Keratinocyte (primary cell): ENCODE results near the gene SCD5. TPM values are rescaled to one million over a fixed set of nuclear protein-coding genes. Genes with fewer than 3 reads are reported as not detected.

Source experiments
- DNase-seq: peaks from one replicate; pipeline ENCODE4 v3.0.0-alpha.2; 2011; ENCODE audit warnings: low read depth, missing footprints, low spot score
- FAIRE-seq: peaks from 2 replicates; lab custom pipeline; 2011; peaks lifted over from hg19 to GRCh38; lab: Jason Lieb, UNC
- H2AFZ ChIP-seq: 2 replicates; pipeline ENCODE4 v1.6.0; 2012; ENCODE audit warnings: low read length, control low read depth, inconsistent platforms; ENCODE audit not compliant: control insufficient read depth
- H3K27ac ChIP-seq: 2 replicates; pipeline ENCODE4 v1.5.1; 2011; ENCODE audit warnings: low read length; ENCODE audit not compliant: control insufficient read depth, insufficient read depth
- H3K27me3 ChIP-seq: 3 replicates; pipeline ENCODE4 v1.6.0; 2011; ENCODE audit warnings: low read length; ENCODE audit not compliant: control insufficient read depth, insufficient read depth; ENCODE audit errors: extremely low read depth
- H3K36me3 ChIP-seq, 2 experiments: 2 replicates in 1 of 2; 3 replicates in 1 of 2; pipeline ENCODE4 v1.5.1; 2011; ENCODE audit warnings: low read length in 2 of 2, mild to moderate bottlenecking in 1 of 2; ENCODE audit not compliant: control insufficient read depth in 2 of 2, insufficient read depth in 2 of 2; ENCODE audit errors: extremely low read depth in 1 of 2
- H3K4me1 ChIP-seq: 3 replicates; pipeline ENCODE4 v1.5.1; 2011; ENCODE audit warnings: low read length; ENCODE audit not compliant: control insufficient read depth, insufficient read depth; ENCODE audit errors: extremely low read depth
- H3K4me2 ChIP-seq: 3 replicates; pipeline ENCODE4 v1.6.0; 2011; ENCODE audit warnings: low read depth, low read length; ENCODE audit not compliant: control insufficient read depth, insufficient read depth; ENCODE audit errors: extremely low read depth
- H3K4me3 ChIP-seq, 3 experiments: fragments of 200-600 bp in 1 of 3; sonication (generic) in 1 of 3; 2 replicates in 2 of 3; 3 replicates in 1 of 3; pipeline ENCODE4 v1.5.1; 2011 to 2016; ENCODE audit warnings: low read length in 3 of 3, mild to moderate bottlenecking in 3 of 3, control low read depth in 2 of 3, inconsistent platforms in 1 of 3, low read depth in 1 of 3, mixed read lengths in 1 of 3, mixed run types in 1 of 3, moderate library complexity in 1 of 3; ENCODE audit not compliant: control insufficient read depth in 2 of 3, insufficient read depth in 2 of 3; ENCODE audit errors: extremely low read depth in 1 of 3
- H3K79me2 ChIP-seq: 2 replicates; pipeline ENCODE4 v1.6.0; 2012; ENCODE audit warnings: low read length; ENCODE audit not compliant: control insufficient read depth, insufficient read depth
- H3K9ac ChIP-seq: 3 replicates; pipeline ENCODE4 v1.6.0; 2011; ENCODE audit warnings: low read length; ENCODE audit not compliant: control insufficient read depth, insufficient read depth; ENCODE audit errors: extremely low read depth
- H3K9me1 ChIP-seq: 3 replicates; pipeline ENCODE4 v1.6.0; 2011; ENCODE audit warnings: low read length; ENCODE audit not compliant: control insufficient read depth, insufficient read depth; ENCODE audit errors: extremely low read depth
- H3K9me3 ChIP-seq: 2 replicates; pipeline ENCODE4 v1.5.1; 2012; ENCODE audit warnings: low read depth, low read length; ENCODE audit not compliant: control insufficient read depth
- H4K20me1 ChIP-seq: 3 replicates; pipeline ENCODE4 v1.6.0; 2011; ENCODE audit warnings: low read length; ENCODE audit not compliant: control insufficient read depth, insufficient read depth; ENCODE audit errors: extremely low read depth
- EZH2 ChIP-seq: IDR thresholded peaks from one replicate; pipeline ENCODE4 v1.6.1; 2012; ENCODE audit warnings: inconsistent platforms, mild to moderate bottlenecking, low read length, moderate library complexity
- dilution Hi-C: fragments of 300-500 bp; cut with MboI; formaldehyde crosslinking; loops from one replicate; pipeline ENCODE4 v1.7.0; 2020; ENCODE audit warnings: low sequenced_read_pairs; ENCODE audit not compliant: extremely low pct_ligation_motif_present
- polyA plus RNA-seq, 5 experiments: library from polyadenylated mRNA; depleted of rRNA in 3 of 5; stranded (reverse) in 3 of 5; stranded (forward) in 1 of 5; unstranded in 1 of 5; fragments of >200 nt; gene quantifications; 1 replicate in 1 of 5; 2 replicates in 3 of 5; 3 replicates in 1 of 5; pipeline versions ENCODE4 v1.2.1 to v1.2.3, GENCODE V29; 2011 to 2012; ENCODE audit warnings: missing spikeins in 2 of 5, low read depth in 1 of 5, low replicate concordance in 1 of 5
- TF ChIP-seq, protein P1 (sequence below), 3 experiments: IDR thresholded peaks in 1 of 3; conservative IDR thresholded peaks in 1 of 3; optimal IDR thresholded peaks in 1 of 3; 2 replicates in 2 of 3; 3 replicates in 1 of 3; pipeline versions ENCODE3 to v1.5.1; 2011; ENCODE audit warnings: low read length in 3 of 3, mild to moderate bottlenecking in 3 of 3, moderate library complexity in 2 of 3, control low read depth in 1 of 3, inconsistent platforms in 1 of 3; ENCODE audit not compliant: insufficient read depth in 2 of 3; ENCODE audit errors: extremely low read depth in 1 of 3

Gene SCD5
- polyA plus RNA-seq, 1 donor (not counting 4 experiments of a cell fraction or from before 2014, with no cell fraction given): 39.4 TPM

DNA sequence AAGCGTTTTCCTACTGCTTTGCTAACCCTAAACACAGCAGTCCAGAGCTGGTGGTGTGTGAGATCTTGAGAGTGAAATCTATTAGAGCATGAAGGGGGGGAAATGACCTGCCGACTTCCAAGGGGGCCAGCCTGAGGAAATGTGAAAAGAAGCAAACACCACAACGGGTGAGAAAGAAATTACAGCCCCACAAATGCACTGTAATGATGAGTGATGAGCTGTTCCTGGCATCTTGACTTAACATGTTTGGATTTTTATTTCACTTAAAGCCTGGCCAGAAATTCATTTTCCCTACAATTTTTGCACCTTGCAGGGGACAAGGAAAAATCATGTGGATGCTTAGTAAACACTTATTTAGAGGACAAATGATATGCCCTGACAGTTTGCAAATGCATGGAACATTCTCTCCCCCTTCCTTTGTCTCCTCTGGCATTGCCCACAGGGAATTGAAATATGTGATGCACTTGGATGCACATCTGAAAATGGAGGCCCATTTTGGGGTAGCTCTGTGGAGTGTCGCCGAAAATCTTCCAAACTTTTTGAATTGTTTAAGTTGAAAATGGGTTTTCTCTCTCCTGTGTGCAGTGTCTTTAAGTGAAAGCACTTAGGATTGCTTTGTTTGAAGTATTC, 152.5 kb downstream of the SCD5 start:
- no peak overlapping the region for H3K27ac ChIP-seq
- DNase-seq: no peak
- H2AFZ ChIP-seq: no peak overlapping the region
- no peaks in the 10 kb centered on the region for H4K20me1 ChIP-seq
- H3K4me3 ChIP-seq: no peak overlapping the region
- dilution Hi-C loops: no loop called here
- no peaks in the 10 kb centered on the region for H3K27me3 ChIP-seq
- H3K36me3 ChIP-seq: peaks cover 3 to 10% of the 10 kb centered on the region in 2 experiments
- no peaks in the 10 kb centered on the region for H3K9me1 ChIP-seq
- no peak overlapping the region for H3K4me2 ChIP-seq
- no peaks in the 10 kb centered on the region for H3K79me2 ChIP-seq
- no peak for TF ChIP-seq EZH2
- TF ChIP-seq, protein P1, sequence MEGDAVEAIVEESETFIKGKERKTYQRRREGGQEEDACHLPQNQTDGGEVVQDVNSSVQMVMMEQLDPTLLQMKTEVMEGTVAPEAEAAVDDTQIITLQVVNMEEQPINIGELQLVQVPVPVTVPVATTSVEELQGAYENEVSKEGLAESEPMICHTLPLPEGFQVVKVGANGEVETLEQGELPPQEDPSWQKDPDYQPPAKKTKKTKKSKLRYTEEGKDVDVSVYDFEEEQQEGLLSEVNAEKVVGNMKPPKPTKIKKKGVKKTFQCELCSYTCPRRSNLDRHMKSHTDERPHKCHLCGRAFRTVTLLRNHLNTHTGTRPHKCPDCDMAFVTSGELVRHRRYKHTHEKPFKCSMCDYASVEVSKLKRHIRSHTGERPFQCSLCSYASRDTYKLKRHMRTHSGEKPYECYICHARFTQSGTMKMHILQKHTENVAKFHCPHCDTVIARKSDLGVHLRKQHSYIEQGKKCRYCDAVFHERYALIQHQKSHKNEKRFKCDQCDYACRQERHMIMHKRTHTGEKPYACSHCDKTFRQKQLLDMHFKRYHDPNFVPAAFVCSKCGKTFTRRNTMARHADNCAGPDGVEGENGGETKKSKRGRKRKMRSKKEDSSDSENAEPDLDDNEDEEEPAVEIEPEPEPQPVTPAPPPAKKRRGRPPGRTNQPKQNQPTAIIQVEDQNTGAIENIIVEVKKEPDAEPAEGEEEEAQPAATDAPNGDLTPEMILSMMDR (optimal IDR thresholded peaks at IDR 0.05 in 1 of 3, IDR thresholded peaks at IDR 0.05 in 1 of 3, conservative IDR thresholded peaks at IDR 0.05 in 1 of 3; ENCODE audit: extremely low read depth in 1 of 3, insufficient read depth in 2 of 3, low read length in 3 of 3): no peak
- peak; percentile 60 for FAIRE-seq
- no peaks in the 10 kb centered on the region for H3K9me3 ChIP-seq
- no peak overlapping the region for H3K9ac ChIP-seq
- H3K4me1 ChIP-seq: peaks cover 16% of the 10 kb centered on the region

DNA sequence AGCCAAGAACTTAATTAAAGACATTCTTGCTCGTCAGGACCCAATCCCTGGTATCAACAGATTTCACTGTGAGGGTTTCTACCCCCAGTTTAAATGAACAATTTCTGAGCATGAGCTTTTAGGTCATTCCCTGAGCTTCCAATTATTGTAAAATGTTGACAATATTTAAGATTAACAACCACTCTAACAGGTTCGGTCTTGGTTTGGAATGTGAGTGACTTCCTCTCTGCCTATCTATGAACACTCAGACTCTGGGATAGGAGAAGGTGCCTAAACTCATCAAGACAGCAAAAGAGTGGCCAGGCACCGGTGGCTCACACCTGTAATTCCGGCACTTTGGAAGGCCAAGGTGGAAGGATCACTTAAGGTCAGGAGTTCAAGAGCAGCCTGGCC, 153.9 kb downstream of the SCD5 start:
- Histone ChIP-seq H3K9me3 (no peaks in the 10 kb centered on the region), H2AFZ (no peak overlapping the region), H3K4me1 (peaks cover 16% of the 10 kb centered on the region), H3K4me2 (peak overlapping the region; percentile 65), H3K9ac (no peak overlapping the region), H3K27me3 (no peaks in the 10 kb centered on the region), H3K36me3 (peaks cover 3 to 9% of the 10 kb centered on the region in 2 experiments), H3K79me2 (no peaks in the 10 kb centered on the region), H3K9me1 (no peaks in the 10 kb centered on the region), H3K27ac (peak overlapping the region; percentile 32), H4K20me1 (no peaks in the 10 kb centered on the region), H3K4me3 (peak overlapping the region in 1 of 3 experiments; percentile 27)
- dilution Hi-C loops: no loop called here
- FAIRE-seq: peak; percentile 83
- no peak for DNase-seq
- no peak for TF ChIP-seq EZH2
- TF ChIP-seq, protein P1 (optimal IDR thresholded peaks at IDR 0.05 in 1 of 3, IDR thresholded peaks at IDR 0.05 in 1 of 3, conservative IDR thresholded peaks at IDR 0.05 in 1 of 3; ENCODE audit: extremely low read depth in 1 of 3, insufficient read depth in 2 of 3, low read length in 3 of 3): no peak
